WI38 (cell line): ENCODE data around the gene DCAF5.

Source experiments
- H3K4me3 ChIP-seq: 2 replicates; pipeline ENCODE4 v1.5.1; 2011; ENCODE audit warnings: low read depth, mild to moderate bottlenecking, control low read depth, low read length
- TF ChIP-seq, protein P1 (sequence below): IDR thresholded peaks from 2 replicates; pipeline ENCODE4 v1.5.1; 2012; ENCODE audit warnings: low read depth, mild to moderate bottlenecking, control low read depth, low read length

The DCAF5 gene

DNA sequence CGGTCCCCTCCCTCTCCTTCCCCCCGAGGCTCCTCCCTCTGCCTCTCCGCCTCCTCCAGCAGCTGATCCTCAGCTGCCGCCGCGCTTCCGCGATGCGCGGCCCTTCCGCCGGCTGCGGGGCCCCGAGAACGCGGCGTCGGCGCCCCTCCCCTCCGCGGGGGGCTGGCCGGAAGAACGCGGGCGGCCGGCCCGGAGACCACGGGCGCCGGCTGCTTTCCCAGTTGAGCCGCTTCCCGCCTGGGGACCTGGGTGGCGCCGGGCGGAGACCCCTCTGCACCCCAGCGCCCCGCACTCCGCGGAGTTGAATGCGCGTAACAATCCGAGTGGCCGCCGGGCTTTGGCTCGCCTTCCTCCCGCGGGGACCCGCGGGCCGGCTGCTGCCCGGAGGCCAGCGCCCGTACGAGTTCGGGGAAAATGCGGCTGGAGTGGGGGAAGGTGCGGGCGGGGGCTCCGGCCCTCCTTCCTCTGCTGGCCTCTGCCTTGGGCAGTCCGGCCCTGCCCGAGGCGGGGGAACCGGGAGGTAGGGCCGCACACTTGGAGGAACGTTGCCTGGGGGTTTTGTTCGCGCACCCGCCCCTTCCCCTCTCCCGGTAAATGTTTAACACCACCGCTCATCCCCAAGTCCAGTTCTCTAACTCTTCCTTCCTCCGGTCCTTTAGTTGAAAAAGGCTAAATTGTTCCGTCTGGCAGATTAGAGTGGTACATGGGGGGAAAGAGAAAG lies 393 bp upstream of the DCAF5 start:
- peak overlapping the region; percentile 89 for H3K4me3 ChIP-seq
- TF ChIP-seq, protein P1, sequence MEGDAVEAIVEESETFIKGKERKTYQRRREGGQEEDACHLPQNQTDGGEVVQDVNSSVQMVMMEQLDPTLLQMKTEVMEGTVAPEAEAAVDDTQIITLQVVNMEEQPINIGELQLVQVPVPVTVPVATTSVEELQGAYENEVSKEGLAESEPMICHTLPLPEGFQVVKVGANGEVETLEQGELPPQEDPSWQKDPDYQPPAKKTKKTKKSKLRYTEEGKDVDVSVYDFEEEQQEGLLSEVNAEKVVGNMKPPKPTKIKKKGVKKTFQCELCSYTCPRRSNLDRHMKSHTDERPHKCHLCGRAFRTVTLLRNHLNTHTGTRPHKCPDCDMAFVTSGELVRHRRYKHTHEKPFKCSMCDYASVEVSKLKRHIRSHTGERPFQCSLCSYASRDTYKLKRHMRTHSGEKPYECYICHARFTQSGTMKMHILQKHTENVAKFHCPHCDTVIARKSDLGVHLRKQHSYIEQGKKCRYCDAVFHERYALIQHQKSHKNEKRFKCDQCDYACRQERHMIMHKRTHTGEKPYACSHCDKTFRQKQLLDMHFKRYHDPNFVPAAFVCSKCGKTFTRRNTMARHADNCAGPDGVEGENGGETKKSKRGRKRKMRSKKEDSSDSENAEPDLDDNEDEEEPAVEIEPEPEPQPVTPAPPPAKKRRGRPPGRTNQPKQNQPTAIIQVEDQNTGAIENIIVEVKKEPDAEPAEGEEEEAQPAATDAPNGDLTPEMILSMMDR = no peak

- H3K4me3 ChIP-seq = peak overlapping the region; percentile 89
- TF ChIP-seq, protein P1 = no peak
Observed at GRCh38 chr14:69152181-69152901, 578 bp downstream of the DCAF5 start.

- TF ChIP-seq, protein P1 = peak; percentile 39
- peak overlapping the region; percentile 89 for H3K4me3 ChIP-seq
Observed at GRCh38 chr14:69151458-69152180, 1.3 kb downstream of the DCAF5 start.

DNA sequence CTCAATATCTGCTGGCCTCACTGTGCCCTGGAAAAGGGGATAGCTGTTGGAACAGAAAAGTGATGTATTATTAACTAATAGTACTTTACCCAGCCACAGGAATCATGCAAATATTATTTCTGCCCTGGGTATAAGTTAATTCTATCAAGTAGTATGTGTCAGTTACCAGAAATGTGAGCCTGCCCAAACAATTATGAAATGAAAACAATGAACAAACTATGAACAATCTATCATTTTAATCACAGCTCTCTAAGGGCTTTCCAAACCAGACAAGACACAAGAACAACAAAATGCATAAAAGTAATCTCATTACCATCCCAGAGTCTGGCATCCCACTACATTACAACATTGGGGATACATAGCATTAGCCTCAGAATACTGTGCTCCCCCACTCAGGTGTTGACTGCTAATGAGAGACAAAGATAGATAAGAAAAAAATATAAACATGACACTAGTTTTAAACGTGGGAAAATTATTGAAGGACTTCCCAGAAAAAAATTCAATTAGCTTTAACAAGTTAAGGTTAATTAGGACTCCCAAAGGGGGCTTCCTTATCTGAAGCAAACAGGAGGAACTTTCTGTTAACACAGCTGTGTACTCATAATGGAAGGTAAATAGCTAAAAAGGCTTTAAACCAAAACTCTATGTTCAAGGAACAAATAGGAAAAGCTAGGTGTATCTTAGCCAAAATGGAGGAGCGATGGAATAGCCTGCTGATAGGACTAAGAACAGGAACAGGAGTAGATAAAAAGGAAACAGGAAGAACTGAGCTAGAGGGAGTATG lies 3.3 kb downstream of the DCAF5 start:
- TF ChIP-seq, protein P1 = no peak
- no peak overlapping the region for H3K4me3 ChIP-seq

DNA sequence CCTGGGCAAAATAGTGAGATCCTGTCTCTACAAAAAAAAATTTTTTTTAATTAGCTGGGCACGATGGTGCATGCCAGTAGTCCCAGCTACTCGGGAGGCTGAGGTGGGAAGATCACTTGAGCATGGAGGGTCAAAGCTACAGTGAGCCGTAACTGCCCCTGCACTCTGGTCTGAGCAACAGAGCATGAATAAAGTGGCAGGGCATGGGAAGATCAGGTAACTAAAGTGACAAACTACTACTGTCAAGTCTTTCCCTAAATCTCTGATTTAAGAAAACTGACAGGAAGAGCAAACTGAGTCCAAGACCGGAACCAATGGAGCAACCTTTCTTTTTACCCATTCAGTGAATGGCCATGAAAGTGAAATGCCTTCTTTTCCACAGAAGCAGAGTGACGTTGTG lies 10.8 kb downstream of the DCAF5 start:
- no peak overlapping the region for H3K4me3 ChIP-seq
- TF ChIP-seq, protein P1 = no peak

DNA sequence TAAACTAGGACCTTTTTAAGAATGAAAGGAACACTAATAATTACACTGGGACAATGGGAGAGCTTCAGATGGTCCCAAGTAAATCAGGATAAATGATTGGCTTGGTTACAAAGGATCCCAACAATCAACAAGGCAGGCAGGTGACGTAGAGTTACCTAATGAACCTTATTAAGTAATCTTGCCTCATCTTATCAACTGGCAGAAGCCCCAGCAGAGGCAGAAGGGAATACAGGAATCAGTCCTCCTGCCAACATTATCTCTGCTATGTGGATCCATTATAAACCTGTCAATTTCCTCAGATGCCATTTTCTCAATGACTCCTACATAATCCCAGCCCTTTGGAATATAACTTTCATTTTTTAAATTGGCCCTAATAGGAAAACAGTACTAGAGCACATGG lies 11.4 kb downstream of the DCAF5 start:
- H3K4me3 ChIP-seq = no peak overlapping the region
- TF ChIP-seq, protein P1 = no peak
